Measurements from ENCODE around the gene FRMD5.

FRMD5 gene

DNA sequence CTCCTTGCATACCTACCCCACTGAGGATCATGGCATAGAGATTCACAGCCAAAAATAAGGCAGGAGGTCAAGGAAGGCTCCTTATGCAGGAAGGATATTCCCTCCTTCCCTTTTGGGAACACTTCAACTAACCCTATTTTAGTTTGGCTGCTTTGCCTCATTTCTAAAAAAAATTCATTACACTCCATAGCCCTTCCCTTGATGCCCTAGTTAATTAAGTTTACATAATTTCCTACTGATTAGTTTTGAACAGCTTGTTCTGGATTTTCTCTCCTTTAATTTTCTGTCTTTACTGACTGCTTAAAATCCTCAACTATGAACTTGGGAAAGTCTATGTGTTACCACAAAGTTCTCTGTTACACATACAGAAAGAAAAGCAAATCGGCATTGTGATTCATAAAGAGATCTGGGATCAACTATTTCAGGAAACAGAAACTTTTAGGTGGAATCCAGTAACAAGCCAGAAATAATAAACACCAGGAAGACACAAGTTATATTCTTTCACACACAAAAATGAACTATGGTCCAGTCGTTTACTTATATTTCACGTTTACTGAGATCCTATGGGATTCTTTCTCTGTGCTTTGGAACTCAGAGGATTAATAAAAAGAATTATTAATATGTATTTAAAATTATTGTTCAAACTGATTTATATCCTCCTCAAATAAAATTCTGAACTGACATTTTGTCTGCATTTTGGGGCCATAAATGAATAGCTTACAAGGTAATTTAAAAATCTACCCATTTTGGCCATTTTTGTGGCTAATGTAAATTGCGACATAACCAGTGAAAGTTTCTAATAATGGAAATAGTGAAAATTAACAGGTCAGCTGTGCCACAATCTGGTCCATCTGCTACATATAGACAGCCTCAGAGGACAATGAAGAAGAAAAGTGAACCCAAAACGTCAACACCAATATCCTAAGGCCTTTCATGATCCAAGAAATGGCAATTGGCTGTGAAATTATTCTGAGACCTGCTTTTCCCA, 113.8 kb downstream of the FRMD5 start:
- TF ChIP-seq, protein P1, sequence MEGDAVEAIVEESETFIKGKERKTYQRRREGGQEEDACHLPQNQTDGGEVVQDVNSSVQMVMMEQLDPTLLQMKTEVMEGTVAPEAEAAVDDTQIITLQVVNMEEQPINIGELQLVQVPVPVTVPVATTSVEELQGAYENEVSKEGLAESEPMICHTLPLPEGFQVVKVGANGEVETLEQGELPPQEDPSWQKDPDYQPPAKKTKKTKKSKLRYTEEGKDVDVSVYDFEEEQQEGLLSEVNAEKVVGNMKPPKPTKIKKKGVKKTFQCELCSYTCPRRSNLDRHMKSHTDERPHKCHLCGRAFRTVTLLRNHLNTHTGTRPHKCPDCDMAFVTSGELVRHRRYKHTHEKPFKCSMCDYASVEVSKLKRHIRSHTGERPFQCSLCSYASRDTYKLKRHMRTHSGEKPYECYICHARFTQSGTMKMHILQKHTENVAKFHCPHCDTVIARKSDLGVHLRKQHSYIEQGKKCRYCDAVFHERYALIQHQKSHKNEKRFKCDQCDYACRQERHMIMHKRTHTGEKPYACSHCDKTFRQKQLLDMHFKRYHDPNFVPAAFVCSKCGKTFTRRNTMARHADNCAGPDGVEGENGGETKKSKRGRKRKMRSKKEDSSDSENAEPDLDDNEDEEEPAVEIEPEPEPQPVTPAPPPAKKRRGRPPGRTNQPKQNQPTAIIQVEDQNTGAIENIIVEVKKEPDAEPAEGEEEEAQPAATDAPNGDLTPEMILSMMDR (IDR thresholded peaks at IDR 0.05; ENCODE audit: low read depth, low read length, missing control alignments), result no peak
- H3K4me3 ChIP-seq (replicated peaks; ENCODE audit: low read depth, low read length), result no peak overlapping the region
- no peak for DNase-seq (ENCODE audit: extremely low read depth, low read depth)

DNA sequence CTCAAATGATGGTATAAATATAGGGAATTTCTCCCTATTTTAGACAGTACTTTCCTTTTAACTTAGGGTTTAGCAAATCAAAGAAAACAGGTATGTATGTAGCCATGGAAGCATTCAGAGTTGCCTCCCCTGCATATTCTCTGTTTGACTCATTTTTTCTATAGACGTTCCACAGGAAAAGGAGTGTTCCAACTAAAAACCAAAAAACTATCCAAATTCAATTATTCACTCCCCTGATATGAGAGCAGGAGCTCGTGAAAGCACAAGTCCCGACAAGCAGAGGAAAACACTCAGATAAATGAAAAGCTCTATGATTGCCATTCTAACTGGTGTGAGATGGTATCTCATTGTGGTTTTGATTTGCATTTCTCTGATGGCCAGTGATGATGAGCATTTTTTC, 119.5 kb downstream of the FRMD5 start:
- H3K4me3 ChIP-seq (replicated peaks; ENCODE audit: low read depth, low read length), result no peak overlapping the region
- DNase-seq (ENCODE audit: extremely low read depth, low read depth), result no peak
- TF ChIP-seq, protein P1 (IDR thresholded peaks at IDR 0.05; ENCODE audit: low read depth, low read length, missing control alignments), result no peak

DNA sequence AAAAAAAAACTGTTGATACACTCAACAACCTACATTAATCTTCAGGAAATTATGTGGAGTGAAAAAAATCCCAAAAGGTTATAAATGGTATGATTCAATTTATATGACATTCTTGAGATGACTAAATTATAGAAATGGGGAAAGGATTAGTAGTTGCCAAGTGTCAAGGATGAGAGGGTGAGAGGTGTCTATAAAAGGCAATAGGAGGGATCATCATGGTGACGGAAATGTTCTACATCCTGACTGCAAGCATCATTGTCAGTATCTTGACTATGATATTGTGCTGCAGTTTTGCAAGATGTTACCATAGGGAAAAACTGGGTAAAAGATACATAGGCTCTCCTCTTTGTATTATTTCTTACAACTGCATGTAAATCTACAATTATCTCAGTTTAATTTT, 125.6 kb downstream of the FRMD5 start:
- TF ChIP-seq, protein P1 (IDR thresholded peaks at IDR 0.05; ENCODE audit: low read depth, low read length, missing control alignments), result no peak
- DNase-seq (ENCODE audit: extremely low read depth, low read depth), result no peak
- H3K4me3 ChIP-seq (replicated peaks; ENCODE audit: low read depth, low read length), result no peak overlapping the region

DNA sequence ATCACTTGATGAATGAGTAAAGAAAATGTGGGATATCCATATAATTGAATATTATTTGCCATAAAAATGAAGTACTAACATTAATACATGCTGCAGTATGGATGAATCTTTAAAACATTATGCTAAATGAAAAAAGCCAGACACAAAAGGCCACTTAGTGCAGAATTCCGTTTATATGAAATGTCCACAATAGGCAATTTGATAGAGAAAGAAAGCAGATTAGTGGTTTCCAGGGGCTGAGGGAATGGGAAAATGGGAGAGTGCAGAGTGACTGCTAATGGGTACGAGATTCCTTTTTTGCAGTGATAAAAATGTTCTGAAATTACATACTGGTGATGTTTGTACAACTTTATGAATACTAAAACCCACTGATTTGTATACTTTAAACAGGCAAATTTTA, 126.7 kb downstream of the FRMD5 start:
- TF ChIP-seq, protein P1 (IDR thresholded peaks at IDR 0.05; ENCODE audit: low read depth, low read length, missing control alignments), result no peak
- no peak overlapping the region for H3K4me3 ChIP-seq (replicated peaks; ENCODE audit: low read depth, low read length)
- no peak for DNase-seq (ENCODE audit: extremely low read depth, low read depth)

DNA sequence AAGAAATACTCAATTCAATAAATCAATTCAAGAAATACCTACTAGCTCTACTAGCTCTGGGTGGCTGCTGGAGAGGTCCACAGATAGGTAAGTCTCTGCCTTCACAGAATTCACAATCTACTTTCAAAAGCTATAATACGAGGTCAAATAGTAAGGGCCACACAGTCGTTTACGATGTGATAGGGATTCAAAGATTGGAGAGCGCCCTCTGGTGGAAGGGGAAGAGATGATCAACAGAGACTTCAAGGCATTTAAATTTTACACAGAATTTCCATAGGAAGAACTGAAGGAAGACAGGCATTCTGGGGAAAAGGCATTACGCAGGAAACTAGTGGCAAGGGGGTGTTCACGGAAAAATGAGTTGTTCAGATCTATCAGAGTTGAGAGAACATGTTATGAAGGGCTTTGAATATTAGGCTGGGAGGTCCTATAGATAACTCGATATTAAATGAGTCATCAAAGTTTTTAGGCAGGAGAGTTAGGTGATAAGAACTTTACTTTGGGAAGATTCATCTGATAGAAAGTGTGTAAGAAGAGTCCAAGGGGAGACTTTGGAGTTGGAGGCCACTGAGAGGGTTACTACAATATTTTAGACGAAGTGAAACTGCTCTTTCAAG, 128.8 kb downstream of the FRMD5 start:
- no peak overlapping the region for H3K4me3 ChIP-seq (replicated peaks; ENCODE audit: low read depth, low read length)
- peak; percentile 32 for DNase-seq (ENCODE audit: extremely low read depth, low read depth)
- TF ChIP-seq, protein P1 (IDR thresholded peaks at IDR 0.05; ENCODE audit: low read depth, low read length, missing control alignments), result peak; percentile 76

DNA sequence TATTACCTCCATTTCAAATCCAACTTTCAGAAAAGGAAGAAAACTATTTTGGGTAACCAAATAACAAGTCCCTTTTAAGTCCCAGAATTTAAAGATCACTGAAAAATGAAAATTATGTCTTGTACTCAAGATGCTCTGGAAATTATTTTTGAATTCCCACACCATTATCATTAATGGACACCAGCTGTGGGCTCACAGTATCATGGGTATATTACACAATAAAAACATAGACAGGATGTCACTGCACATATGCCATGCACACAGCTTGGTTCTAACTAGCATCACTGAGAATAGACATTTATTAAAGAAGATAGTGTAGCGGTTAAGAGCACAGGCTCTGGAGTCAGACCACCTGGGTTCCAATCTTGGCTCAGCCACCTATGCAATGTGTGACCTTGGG, 130.4 kb downstream of the FRMD5 start:
- TF ChIP-seq, protein P1 (IDR thresholded peaks at IDR 0.05; ENCODE audit: low read depth, low read length, missing control alignments), result no peak
- peak; percentile 3 for DNase-seq (ENCODE audit: extremely low read depth, low read depth)
- no peak overlapping the region for H3K4me3 ChIP-seq (replicated peaks; ENCODE audit: low read depth, low read length)
